ENCODE measurements around the gene OPCML. TPM values are rescaled to one million over a fixed set of nuclear protein-coding genes. Genes with fewer than 3 reads are reported as not detected.
A peak's percentile ranks its signal among the peaks of the same experiment; 100 is the strongest.

OPCML gene
- polyA plus RNA-seq, 3 donors, result not detected

DNA sequence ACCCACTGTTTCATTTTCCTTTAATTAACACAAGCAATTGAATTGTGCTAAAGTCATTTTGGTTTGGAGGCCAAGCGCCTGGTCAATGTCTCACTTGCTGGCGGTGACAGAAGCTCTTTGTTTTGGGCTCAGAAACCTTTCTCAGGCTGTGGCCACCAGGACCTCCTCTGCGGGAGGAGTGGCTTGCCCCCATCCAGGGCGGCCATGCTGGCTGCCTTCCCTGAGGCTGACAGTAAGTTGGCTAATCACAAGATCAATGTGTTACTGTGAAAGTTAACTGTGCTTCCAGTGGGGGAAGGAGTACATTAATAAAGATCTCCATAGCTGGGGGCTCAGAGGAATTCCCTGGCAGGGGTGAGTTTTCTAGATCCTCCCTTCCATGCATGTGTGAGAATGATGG lies 1087.4 kb downstream of the OPCML start:
- Histone ChIP-seq H2AFZ (ENCODE audit: insufficient read depth, low read depth, low read length, poor library complexity, severe bottlenecking) (no peak overlapping the region), H3K4me2 (replicated peaks; ENCODE audit: extremely low read depth, low read length, poor library complexity, severe bottlenecking) (no peak overlapping the region), H3K79me2 (ENCODE audit: insufficient read depth, low read length) (no peaks in the 10 kb centered on the region), H3K27ac (ENCODE audit: low read depth in 1 of 2, low read length in 2 of 2) (no peak overlapping the region), H3K4me1 (ENCODE audit: control insufficient read depth in 1 of 2, insufficient read depth in 2 of 2, low read length in 2 of 2) (no peaks in the 10 kb centered on the region), H3K27me3 (ENCODE audit: control insufficient read depth in 2 of 2, insufficient read depth in 2 of 2, low read length in 2 of 2) (no peaks in the 10 kb centered on the region), H4K20me1 (ENCODE audit: insufficient read depth, low read length) (no peaks in the 10 kb centered on the region), H3K4me3 (replicated peaks in 1 of 3; ENCODE audit: low read depth in 2 of 3, low read length in 3 of 3) (no peak overlapping the region), H3K36me3 (replicated peaks in 1 of 2; ENCODE audit: control insufficient read depth in 1 of 2, insufficient read depth in 2 of 2, low read length in 2 of 2) (no peaks in the 10 kb centered on the region), H3K9me3 (replicated peaks in 1 of 2; ENCODE audit: control insufficient read depth in 1 of 2, insufficient read depth in 1 of 2, low read length in 2 of 2) (peaks cover 0 to 11% of the 10 kb centered on the region in 2 donors), H3K9ac (ENCODE audit: insufficient read depth, low read length, poor library complexity, severe bottlenecking) (no peak overlapping the region)
- Mint-ChIP-seq H3K27ac (no peak overlapping the region), H3K36me3 (no peaks in the 10 kb centered on the region), H3K4me1 (no peaks in the 10 kb centered on the region), H3K27me3 (ENCODE audit: low read depth in 3 of 3) (no peaks in the 10 kb centered on the region), H3K9me3 (peaks cover 0 to 23% (median 5%) of the 10 kb centered on the region in 7 donors), H3K4me3 (no peak overlapping the region)
- TF ChIP-seq, protein P1, sequence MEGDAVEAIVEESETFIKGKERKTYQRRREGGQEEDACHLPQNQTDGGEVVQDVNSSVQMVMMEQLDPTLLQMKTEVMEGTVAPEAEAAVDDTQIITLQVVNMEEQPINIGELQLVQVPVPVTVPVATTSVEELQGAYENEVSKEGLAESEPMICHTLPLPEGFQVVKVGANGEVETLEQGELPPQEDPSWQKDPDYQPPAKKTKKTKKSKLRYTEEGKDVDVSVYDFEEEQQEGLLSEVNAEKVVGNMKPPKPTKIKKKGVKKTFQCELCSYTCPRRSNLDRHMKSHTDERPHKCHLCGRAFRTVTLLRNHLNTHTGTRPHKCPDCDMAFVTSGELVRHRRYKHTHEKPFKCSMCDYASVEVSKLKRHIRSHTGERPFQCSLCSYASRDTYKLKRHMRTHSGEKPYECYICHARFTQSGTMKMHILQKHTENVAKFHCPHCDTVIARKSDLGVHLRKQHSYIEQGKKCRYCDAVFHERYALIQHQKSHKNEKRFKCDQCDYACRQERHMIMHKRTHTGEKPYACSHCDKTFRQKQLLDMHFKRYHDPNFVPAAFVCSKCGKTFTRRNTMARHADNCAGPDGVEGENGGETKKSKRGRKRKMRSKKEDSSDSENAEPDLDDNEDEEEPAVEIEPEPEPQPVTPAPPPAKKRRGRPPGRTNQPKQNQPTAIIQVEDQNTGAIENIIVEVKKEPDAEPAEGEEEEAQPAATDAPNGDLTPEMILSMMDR (IDR thresholded peaks at IDR 0.05), result no peak
- intact Hi-C loops (cut with micrococcal nuclease), result no loop called here
- 100% methylated on average over 2 of the region's 4 CpGs for WGBS (ENCODE audit: insufficient coverage)
- DNase-seq, result no peak

- 80% methylated on average over 2 of the region's 5 CpGs for WGBS (ENCODE audit: insufficient coverage)
- Mint-ChIP-seq H3K27ac (peak overlapping the region in 1 of 7 donors; percentile 68), H3K4me3 (no peak overlapping the region), H3K27me3 (ENCODE audit: low read depth in 3 of 3) (peaks cover 0 to 1% (median 0%) of the 10 kb centered on the region in 3 donors), H3K4me1 (no peaks in the 10 kb centered on the region), H3K36me3 (no peaks in the 10 kb centered on the region), H3K9me3 (peaks cover 0 to 20% (median 6%) of the 10 kb centered on the region in 7 donors)
- Histone ChIP-seq H3K4me3 (replicated peaks in 1 of 3; ENCODE audit: low read depth in 2 of 3, low read length in 3 of 3) (no peak overlapping the region), H3K79me2 (ENCODE audit: insufficient read depth, low read length) (no peaks in the 10 kb centered on the region), H4K20me1 (ENCODE audit: insufficient read depth, low read length) (no peaks in the 10 kb centered on the region), H3K4me2 (replicated peaks; ENCODE audit: extremely low read depth, low read length, poor library complexity, severe bottlenecking) (no peak overlapping the region), H3K27ac (ENCODE audit: low read depth in 1 of 2, low read length in 2 of 2) (no peak overlapping the region), H3K4me1 (ENCODE audit: control insufficient read depth in 1 of 2, insufficient read depth in 2 of 2, low read length in 2 of 2) (no peaks in the 10 kb centered on the region), H3K9ac (ENCODE audit: insufficient read depth, low read length, poor library complexity, severe bottlenecking) (no peak overlapping the region), H3K36me3 (replicated peaks in 1 of 2; ENCODE audit: control insufficient read depth in 1 of 2, insufficient read depth in 2 of 2, low read length in 2 of 2) (no peaks in the 10 kb centered on the region), H3K27me3 (ENCODE audit: control insufficient read depth in 2 of 2, insufficient read depth in 2 of 2, low read length in 2 of 2) (no peaks in the 10 kb centered on the region), H3K9me3 (replicated peaks in 1 of 2; ENCODE audit: control insufficient read depth in 1 of 2, insufficient read depth in 1 of 2, low read length in 2 of 2) (peaks cover 0 to 11% of the 10 kb centered on the region in 2 donors), H2AFZ (ENCODE audit: insufficient read depth, low read depth, low read length, poor library complexity, severe bottlenecking) (no peak overlapping the region)
- intact Hi-C loops (cut with micrococcal nuclease), result no loop called here
- TF ChIP-seq, protein P1 (IDR thresholded peaks at IDR 0.05), result no peak
- no peak for DNase-seq
These were observed 1092.5 kb downstream of the OPCML start for GRCh38 chr11:132439711-132440255.
